ENCODE data around the gene TPM4.

Gene TPM4

DNA sequence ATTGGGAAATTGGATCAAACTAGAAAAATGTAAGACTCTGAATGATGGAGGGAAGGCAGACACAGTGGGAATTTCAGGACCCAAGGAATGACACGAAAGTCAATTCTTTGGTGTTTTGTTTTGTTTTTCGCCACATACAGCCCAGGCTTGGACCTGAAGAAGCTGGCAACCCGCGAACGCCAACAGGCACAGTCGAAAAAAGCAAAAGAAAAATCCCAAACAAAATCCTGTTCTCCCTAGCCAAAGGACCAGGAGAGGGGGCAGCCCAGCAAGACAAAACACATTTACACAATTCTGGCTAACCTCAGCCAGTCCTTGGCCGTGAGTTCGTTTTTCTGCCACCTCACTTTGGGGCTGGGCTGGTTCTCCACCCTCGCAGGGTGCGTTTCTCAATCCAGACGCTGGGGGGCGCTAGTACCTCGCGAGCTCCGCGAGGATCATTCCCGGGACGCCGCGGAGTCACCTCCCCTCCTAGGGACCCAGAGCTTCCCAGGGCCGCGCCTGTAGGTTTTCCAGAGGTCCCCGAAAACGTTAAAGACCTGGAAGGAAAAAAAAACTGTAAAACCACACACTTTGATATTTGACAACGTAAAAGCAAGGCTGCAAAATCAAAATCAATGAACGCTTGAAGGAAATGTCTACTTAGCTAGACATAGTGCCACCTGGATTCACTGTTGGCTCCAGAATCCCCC is 34.9 kb upstream of the TPM4 start:
- peak; percentile 65 to 74 (median 68) for DNase-seq (ENCODE audit: low read depth in 4 of 4, low spot score in 1 of 4)

DNA sequence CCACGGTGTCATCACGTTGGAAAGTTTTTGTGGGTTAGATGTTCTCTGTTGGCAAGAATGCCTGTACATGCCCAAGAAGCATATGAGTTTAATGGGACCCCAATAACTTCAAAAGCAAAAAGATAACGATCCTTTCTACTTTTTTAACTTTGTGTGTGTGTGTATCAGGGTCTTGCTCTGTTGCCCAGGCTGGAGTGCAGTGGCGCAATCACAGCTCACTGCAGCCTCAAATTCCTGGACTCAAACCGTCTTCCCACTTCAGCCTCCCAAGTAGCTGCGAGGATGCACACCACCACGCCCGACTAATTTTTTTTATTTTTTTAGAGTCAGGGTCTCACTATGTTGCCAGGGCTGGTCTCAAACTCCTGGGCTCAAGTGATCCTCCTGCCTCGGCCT is 34.3 kb upstream of the TPM4 start:
- no peak for DNase-seq (ENCODE audit: low read depth in 4 of 4, low spot score in 1 of 4)

DNA sequence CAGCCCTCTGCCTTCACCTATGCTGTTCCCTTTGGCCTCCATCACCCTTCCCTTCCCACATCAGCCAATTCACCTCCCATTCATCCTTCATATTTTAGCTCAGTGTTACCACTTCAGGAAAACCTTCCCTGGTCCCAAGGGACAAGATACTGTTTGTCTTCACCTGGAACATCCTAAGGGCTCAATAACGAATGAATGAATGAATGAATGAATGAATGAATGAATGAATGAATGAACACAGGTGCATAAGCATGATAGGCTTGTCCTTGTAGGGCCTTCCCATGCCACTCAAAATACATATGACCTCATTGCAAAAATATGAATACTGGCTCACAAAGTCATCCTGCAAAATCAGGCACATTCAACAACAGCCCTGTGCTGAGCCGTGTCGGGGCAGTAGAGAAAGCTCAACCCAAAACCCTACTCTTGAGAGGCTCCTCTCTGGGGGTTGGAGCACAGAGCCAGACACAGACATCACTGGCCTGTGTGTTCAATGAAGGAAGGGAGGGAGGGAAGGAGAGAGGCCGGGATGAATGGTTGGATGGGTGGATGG is 33.7 kb upstream of the TPM4 start:
- DNase-seq (ENCODE audit: low read depth in 4 of 4, low spot score in 1 of 4): no peak

DNA sequence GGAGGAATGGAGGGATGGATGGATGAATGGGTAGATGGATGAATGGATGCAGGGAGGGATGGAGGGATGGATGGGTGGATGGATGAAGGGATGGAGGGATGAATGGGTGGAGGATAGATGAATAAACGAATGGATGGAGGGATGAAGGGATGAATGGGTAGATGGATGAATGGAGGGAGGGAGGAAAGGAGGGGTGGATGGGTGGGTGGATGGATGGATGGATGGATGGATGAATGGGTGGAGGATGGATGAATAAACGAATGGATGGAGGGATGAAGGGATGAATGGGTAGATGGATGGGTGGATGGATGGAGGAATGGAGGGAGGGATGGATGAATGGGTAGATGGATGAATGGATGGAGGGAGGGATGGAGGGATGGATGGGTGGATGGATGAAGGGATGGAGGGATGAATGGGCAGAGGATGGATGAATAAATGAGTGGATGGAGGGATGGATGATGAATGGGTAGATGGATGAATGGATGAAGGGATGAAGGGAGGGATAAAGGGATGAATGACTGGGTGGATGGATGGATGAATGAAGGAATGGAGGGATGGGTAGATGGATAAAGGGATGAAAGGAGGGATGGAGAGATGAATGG is 33.0 kb upstream of the TPM4 start:
- no peak for DNase-seq (ENCODE audit: low read depth in 4 of 4, low spot score in 1 of 4)

DNA sequence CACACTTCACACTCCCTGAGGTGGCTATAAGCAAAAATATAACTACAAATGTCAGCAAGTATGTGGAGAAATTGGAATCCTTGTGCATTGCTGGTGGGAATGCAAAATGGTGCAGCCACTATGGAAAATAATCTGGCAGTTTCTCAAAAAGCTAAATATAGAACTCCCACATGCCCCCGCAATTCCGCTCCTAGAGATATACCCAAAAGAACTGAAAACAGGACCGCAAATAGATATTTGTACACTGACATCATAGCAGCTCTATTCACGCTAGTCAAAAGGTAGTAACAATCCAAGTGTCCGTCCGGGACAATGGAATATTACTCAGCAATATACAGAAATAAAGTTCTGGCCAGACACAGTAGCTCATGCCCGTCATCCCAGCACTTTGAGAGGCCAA is 31.5 kb upstream of the TPM4 start:
- no peak for DNase-seq (ENCODE audit: low read depth in 4 of 4, low spot score in 1 of 4)

DNA sequence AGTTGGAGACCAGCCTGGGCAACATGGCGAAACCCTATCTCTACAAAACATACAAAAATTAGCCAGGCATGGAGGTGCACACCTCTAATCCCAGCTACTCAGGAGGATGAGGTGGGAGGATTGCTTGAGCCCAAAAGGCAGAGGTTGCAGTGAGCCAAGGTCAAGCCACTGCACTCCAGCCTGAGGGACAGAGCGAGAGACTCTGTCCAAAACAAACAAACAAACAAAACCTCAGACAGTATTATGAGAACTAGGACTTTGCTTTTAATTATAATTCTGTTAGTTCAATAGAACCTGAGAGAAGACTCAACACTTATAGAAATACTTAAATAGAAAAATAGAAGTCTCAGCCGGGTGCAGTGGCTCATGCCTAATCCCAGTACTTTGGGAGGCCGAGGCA is 31.1 kb upstream of the TPM4 start:
- no peak for DNase-seq (ENCODE audit: low read depth in 4 of 4, low spot score in 1 of 4)

DNA sequence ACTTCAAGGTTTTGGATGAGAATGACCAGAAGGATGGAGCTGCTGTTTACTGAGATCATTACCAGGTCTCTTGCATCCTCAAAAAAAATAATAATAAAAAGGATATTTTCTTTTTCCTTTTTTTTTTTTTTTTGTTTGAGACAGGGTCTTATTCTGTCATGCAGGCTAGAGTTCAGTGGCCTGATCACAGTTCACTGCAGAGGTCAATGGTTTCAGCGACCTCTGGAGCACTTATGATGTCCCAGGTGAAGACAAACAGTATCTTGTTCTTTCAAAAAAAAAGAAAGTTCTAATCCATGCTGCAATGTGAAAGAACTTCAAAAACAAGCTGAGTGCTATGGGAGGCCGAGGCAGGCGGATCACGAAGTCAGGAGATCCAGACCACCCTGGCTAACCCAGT is 30.4 kb upstream of the TPM4 start:
- no peak for DNase-seq (ENCODE audit: low read depth in 4 of 4, low spot score in 1 of 4)

DNA sequence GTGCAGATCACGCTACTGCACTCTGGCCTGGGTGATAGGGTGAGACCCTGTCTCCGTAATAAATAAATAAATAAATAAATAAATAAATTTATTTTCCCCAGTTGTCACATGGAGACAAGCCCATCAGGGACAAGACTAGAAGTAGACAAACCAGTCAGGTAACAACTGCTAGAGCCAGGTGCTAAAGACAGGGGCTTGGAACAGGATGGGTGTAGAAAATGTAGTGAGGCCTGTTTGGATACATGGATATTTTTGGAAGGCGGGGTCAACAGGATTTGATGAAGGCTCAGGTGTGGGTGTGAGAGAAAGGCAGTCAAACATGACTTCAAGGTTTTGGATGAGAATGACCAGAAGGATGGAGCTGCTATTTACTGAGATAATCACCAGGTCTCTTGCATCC is 27.7 kb upstream of the TPM4 start:
- DNase-seq (ENCODE audit: low read depth in 4 of 4, low spot score in 1 of 4): no peak

DNA sequence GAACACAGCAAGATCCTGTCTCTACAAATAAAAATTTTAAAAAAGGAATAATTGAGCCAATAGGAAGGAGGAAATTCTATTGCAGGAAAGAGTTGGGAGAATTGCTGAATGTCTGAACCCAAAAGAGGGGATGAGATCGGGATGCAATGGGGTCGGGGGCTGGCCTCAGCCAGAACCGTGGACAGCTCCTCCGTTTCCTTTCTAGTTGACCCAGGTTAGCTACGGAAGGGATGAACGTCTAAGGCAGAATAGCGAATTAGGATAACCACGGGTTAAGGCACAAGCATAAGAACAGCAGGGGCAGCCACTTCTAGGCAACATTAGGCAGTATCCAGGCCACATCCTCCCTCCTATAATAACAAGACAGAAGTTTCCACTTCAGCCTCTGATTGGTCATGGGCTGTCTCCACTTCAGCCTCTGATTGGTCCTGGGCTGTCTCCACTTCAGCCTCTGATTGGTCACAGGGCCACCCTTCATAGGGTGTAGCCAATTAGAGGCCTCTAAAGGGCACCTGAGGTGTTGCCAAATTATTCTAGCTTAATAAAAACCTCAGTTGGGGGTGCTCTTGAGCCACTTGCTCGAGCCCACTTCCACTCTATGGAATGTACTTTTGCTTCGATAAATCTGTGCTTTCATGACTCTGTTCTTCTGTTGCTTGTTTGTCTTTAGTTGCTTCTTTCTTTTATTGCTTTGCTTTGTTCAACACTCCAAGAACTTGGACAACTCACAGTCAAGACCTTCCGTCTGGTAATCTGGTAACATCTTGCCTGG is 24.9 kb upstream of the TPM4 start:
- peak in 1 of 4 experiments; percentile 14 for DNase-seq (ENCODE audit: low read depth in 4 of 4, low spot score in 1 of 4)

DNA sequence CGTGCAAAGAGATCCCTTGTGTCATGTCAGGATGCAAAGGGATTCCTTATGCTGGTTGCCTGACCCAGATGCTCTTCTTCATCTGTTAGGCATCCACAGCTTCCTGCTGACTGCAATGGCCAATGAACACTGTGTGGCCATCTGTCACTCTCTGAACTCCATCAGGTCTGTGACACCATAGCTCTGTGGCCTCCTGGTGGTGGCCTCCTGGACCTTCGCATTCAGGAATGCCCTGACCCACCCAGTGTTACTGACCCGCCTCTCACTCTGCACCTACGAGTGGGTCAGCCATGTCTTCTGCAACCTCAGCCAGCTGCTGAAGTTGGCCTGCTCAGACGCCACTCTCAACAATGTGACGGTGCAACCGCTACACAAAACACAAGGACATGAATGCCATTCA is 23.9 kb upstream of the TPM4 start:
- DNase-seq (ENCODE audit: low read depth in 4 of 4, low spot score in 1 of 4): no peak

DNA sequence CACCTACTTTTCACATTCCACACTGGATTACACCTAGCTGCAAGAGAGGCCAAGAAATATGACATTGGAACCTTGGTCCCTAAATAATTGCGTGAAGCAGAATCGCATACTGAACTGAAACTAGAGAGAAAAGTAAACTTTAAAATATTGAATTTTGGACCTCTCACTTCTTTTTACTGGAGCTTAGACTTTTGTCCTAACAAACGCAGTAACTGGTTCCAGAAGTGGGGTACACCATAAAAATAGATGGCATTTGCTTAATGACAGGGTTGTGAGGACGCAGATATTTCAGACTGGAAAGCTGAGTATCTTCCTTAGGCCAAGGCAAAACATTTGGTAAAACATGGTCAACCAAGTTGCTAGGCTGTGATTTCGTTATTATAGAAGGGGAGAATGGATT is 19.2 kb upstream of the TPM4 start:
- DNase-seq (ENCODE audit: low read depth in 4 of 4, low spot score in 1 of 4): no peak

DNA sequence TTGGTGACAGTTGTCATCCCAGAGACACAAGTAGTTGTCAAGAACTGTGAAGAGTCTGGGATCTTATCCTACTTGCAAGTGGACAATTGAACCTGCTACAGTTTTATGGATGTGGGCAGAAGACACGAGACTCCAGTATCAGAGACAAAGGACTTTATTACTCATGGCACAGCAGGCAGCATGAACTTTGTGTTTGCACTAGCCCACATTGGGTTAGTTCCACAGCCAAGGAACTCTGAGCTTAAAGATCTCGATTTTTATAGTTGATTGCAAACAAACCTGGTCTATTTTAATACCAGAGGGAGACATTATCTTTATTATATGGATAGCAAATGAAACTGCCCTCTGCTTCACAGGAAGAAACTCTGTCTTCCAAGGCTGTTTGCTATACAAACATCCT is 16.0 kb upstream of the TPM4 start:
- DNase-seq (ENCODE audit: low read depth in 4 of 4, low spot score in 1 of 4): no peak

DNA sequence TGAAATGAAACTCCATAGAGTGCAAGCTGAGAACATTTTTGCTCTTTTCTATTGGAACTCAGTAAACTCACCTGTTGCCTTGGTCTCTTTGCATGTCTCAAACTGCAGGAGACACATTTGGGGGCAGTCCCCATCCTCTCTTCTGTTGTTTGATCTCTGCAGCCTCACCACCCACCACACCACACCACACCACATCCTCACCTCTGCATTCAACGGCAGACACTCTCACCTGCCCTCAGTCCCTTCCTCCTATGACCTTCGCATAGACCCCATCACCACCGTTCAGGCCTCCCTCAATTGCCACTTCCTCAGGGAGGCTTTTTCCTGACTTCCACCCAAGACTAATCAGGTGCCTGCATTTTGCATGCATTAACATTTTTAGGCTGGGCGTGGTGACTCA is 14.4 kb upstream of the TPM4 start:
- DNase-seq (ENCODE audit: low read depth in 4 of 4, low spot score in 1 of 4): no peak

DNA sequence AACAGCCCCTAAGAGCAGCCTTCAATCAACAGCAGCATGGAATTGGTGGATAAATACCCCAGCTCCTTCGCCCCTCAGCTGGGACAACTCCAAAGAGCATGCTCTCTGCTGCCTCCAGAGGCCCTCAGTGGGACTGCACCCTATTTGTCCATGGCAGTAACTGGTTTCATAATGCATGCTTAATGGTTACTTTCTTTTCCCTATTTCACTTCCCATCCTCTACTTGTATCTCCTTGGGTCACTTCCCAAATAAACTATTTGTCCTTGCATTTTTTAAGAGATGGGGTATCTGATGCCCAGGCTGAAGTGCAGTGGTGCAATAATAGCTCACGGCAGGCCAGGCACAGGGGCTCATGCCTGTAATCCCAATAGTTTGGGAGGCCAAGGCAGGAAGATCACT is 13.5 kb upstream of the TPM4 start:
- peak in 3 of 4 experiments; percentile 45 to 65 (median 47) for DNase-seq (ENCODE audit: low read depth in 4 of 4, low spot score in 1 of 4)

DNA sequence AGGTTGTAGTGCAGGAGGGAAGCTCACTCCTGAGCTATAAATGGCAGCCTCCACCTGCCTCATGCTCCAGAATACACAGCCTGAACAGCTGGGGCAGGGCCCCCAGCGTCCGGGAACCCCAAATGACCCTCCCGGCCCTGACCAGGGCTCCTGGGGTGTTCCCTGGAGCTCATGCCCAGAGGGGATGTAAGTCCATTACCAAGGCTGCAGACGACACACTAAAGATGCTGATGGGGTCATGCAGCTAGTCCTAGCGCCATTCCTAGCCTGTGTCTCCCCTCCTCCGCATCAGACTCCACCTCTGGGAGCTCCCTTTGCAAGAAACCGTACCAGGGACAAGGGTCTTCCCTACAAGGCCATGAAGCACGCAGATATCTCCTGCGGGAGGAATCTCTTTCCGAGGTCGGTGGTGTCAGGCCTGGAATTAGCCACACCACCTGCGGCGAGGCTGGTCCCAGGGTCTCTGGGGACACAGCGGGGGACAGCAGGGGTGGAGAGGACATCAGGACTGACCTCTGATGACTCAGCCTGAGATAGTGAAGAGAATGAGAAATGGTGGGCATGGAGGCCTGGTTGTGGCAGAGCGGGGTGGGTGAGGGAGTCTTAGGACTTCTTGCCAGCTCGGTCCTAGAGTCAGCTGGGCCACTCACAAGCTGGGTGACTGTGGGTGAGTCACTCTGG is 11.9 kb upstream of the TPM4 start:
- no peak for DNase-seq (ENCODE audit: low read depth in 4 of 4, low spot score in 1 of 4)

DNA sequence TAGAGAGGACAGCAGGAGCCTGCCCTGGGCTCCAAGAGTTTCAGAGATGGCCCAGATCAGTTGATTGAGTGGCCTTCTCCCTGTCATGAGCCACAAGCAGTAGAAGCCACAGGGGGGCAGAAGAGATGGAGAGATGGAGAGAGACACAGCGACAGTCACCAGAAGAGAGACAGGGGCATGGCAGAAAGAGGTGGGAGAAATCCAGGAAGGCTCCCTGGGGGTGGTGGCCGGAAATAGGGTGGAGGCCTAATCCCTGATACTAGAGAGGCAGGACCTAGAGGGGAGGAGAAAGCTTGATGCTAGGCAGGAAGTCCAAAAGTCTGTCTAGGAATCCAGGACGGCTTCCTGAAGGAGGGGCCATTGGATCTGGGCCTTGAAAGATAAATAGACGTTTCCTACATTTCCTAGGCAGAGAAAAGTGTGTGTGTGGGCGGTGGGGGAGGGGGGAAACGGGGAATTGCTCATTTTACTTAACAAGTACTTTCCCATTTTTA is 9.6 kb upstream of the TPM4 start:
- DNase-seq (ENCODE audit: low read depth in 4 of 4, low spot score in 1 of 4): peak in 1 of 4 experiments; percentile 30

DNA sequence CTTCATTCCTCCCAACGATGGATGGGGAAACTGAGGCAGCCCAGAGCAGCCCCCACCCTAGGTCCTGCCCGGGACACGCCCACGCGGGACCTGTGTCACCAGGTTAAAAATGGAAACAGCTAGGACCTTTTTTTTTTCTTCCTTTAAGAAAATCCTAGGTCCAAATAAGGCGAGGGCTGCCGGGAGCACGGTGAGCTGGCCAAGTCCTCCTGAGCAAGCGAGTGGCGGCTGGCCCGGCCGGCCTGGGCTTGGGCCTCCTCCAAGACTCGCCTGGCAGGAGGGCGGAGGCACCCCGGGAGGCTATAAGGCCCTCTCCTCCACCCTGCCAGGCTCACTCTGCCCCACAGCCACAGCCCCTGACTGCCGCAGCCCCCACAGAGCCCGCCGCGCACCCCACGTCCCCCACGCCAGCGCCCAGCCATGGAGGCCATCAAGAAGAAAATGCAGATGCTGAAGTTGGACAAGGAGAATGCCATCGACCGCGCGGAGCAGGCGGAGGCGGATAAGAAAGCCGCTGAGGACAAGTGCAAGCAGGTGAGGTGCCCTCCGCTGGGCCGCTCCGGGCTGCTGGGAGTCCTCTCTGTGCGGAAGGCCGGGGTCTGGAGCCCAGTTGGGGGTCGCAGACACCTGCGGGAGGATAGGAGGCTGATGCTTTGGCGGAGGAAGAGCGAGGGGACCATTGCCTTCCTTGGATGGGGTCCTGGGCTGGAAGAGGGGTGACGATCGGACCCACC is 8.9 kb upstream of the TPM4 start:
- no peak for DNase-seq (ENCODE audit: low read depth in 4 of 4, low spot score in 1 of 4)

DNA sequence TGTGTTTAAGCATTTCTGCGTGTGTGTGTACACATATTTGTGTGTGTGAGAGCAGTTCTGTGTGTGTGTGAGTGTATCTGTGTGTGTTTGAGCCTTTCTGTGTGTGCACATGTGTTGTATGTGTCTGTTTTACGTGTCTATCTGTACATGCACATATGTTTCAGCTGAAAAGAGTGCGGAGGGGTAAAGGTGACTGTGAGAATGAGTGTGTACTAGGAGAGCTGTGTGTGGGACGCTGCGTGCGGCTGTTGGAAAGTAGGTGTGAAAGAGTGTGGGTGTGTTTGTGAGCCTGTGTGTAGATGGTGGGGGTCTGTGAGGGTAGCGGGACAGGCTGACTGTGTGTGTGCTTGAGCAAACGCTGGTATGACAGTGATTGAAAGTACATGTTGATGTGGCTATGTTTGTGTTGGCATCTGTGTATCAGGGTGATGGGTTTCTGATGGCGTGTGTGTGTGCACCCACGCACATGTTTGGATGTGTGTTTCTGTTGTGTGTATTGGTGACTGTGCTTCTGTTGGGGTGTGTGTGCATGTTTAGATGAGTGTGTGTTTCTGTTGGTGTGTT is 7.5 kb upstream of the TPM4 start:
- DNase-seq (ENCODE audit: low read depth in 4 of 4, low spot score in 1 of 4): no peak

DNA sequence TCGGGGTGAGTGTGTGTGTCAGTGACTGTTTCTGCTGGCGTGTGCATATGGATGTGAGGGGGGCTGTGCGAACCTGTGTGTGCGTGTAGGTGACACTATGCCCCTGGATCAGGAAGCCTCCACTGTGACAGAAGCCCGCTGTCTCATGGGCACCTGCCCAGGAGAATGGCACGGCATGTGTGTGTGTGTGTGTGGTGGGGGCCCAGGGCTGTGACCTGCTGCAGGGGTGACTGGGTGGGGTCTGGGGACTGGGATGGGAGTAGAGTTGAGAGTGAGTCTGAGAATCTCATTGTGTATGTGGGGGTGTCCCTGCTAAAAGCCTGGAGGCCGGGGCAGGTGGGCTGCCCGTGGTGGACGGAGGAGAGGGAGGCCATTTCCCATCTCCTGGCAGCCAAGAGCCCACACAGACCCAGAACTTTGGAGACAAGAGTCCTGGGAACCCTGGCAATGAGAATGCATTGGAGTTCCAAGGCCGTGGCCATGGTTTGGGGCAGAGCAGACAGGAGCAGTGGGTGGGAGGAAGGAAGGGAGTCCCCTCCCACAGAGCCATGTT is 6.4 kb upstream of the TPM4 start:
- DNase-seq (ENCODE audit: low read depth in 4 of 4, low spot score in 1 of 4): no peak

DNA sequence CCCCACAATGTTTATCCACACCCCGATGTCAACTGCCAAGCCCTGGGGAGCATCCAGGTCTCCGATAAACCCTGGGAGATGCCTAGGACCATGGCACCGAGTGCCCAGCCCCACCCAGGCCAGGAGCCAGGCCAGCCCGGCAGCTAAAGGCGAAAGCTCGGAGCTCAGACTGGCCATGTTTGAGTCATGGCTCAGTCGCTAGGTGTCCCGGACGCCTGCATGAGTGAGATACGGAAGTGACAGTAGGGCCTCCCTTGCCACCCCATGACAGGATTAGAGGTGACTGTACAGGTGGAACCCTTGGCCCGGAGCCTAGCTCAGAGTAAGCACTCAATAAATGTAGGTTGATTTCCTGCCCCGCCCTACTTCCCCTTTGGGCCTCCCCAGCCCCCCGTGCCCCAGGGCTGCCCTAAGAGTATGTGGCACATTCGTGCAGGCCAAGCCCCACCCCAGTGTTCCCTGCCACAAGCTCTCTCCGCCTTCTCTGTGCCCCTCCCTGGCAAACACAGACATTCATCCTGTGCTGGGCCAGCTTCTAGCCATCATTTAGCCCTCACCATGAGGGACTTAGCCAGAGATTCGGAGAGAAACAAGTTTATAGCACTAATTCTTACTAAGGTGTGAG is 5.8 kb upstream of the TPM4 start:
- peak in 3 of 4 experiments; percentile 52 to 74 (median 66) for DNase-seq (ENCODE audit: low read depth in 4 of 4, low spot score in 1 of 4)
